BE2C (cell line): ENCODE measurements around the gene IL6R.

Experiments
- DNase-seq: peaks from one replicate; pipeline ENCODE4 v3.0.0-alpha.2; 2020
- H3K27me3 ChIP-seq: fragments of 250-450 bp; sonication (Bioruptor Pico); 2 replicates; pipeline ENCODE4 v1.5.1; 2020; ENCODE audit warnings: mild to moderate bottlenecking
- H3K36me3 ChIP-seq: fragments of 250-450 bp; sonication (Bioruptor Pico); 2 replicates; pipeline ENCODE4 v1.5.1; 2020; ENCODE audit warnings: mild to moderate bottlenecking
- H3K4me1 ChIP-seq: fragments of 250-450 bp; sonication (Bioruptor Pico); 2 replicates; pipeline ENCODE4 v1.5.1; 2020
- H3K4me3 ChIP-seq: 2 replicates; pipeline ENCODE4 v1.5.1; 2011; ENCODE audit warnings: low read depth, low read length
- H3K9me3 ChIP-seq: fragments of 250-450 bp; sonication (Bioruptor Pico); 2 replicates; pipeline ENCODE4 v1.5.1; 2020
- CTCF ChIP-seq: IDR thresholded peaks from 2 replicates; pipeline ENCODE4 v1.5.1; 2012; ENCODE audit warnings: mild to moderate bottlenecking, low read depth, low read length

IL6R gene

GRCh38 chr1:154410185-154410827 is 5.2 kb downstream of the IL6R start:
- H3K9me3 ChIP-seq, result no peaks in the 10 kb centered on the region
- DNase-seq, result no peak
- no peak overlapping the region for H3K4me3 ChIP-seq
- H3K27me3 ChIP-seq, result peaks cover 19% of the 10 kb centered on the region
- no peak for TF ChIP-seq CTCF
- H3K36me3 ChIP-seq, result no peaks in the 10 kb centered on the region
- no peaks in the 10 kb centered on the region; the same call in 1 of the 2 replicates for H3K4me1 ChIP-seq

- Histone ChIP-seq H3K27me3 (peaks cover 8% of the 10 kb centered on the region), H3K9me3 (no peaks in the 10 kb centered on the region), H3K4me1 (no peaks in the 10 kb centered on the region), H3K36me3 (no peaks in the 10 kb centered on the region), H3K4me3 (no peak overlapping the region)
- no peak for DNase-seq
- TF ChIP-seq CTCF, result no peak
These were observed 6.4 kb downstream of the IL6R start for GRCh38 chr1:154411525-154411924.

GRCh38 chr1:154413177-154413783 is 8.1 kb downstream of the IL6R start:
- DNase-seq, result no peak
- H3K4me3 ChIP-seq, result no peak overlapping the region
- no peaks in the 10 kb centered on the region for H3K36me3 ChIP-seq
- H3K9me3 ChIP-seq, result no peaks in the 10 kb centered on the region
- peaks cover 3% of the 10 kb centered on the region; the same call in 1 of the 2 replicates for H3K4me1 ChIP-seq
- no peaks in the 10 kb centered on the region for H3K27me3 ChIP-seq
- TF ChIP-seq CTCF, result no peak

GRCh38 chr1:154414606-154415005 is 9.5 kb downstream of the IL6R start:
- H3K36me3 ChIP-seq, result no peaks in the 10 kb centered on the region
- peaks cover 3% of the 10 kb centered on the region; the same call in 1 of the 2 replicates for H3K4me1 ChIP-seq
- TF ChIP-seq CTCF, result no peak
- no peak overlapping the region for H3K4me3 ChIP-seq
- no peaks in the 10 kb centered on the region for H3K27me3 ChIP-seq
- DNase-seq, result no peak
- no peaks in the 10 kb centered on the region for H3K9me3 ChIP-seq

GRCh38 chr1:154416471-154417337 is 11.6 kb downstream of the IL6R start:
- no peaks in the 10 kb centered on the region for H3K9me3 ChIP-seq
- no peak for DNase-seq
- no peaks in the 10 kb centered on the region for H3K27me3 ChIP-seq
- H3K4me1 ChIP-seq, result peaks cover 3% of the 10 kb centered on the region; the same call in 1 of the 2 replicates
- no peak overlapping the region for H3K4me3 ChIP-seq
- no peaks in the 10 kb centered on the region for H3K36me3 ChIP-seq
- no peak for TF ChIP-seq CTCF

GRCh38 chr1:154417338-154417608 is 12.1 kb downstream of the IL6R start:
- DNase-seq, result no peak

More at GRCh38 chr1:154417338-154417608, 12.1 kb downstream of the IL6R start:
- no peaks in the 10 kb centered on the region for H3K27me3 ChIP-seq
- TF ChIP-seq CTCF, result no peak
- H3K36me3 ChIP-seq, result no peaks in the 10 kb centered on the region
- H3K4me3 ChIP-seq, result no peak overlapping the region
- H3K4me1 ChIP-seq, result peaks cover 3% of the 10 kb centered on the region; the same call in 1 of the 2 replicates
- no peaks in the 10 kb centered on the region for H3K9me3 ChIP-seq
